HCEC 1CT (cell line): ENCODE results near the gene ACLY.
A peak's percentile ranks its signal among the peaks of the same experiment; 100 is the strongest.

Source experiments
- DNase-seq: peaks from one replicate; pipeline ENCODE4 v3.0.0-alpha.2; 2017

Gene ACLY

DNA sequence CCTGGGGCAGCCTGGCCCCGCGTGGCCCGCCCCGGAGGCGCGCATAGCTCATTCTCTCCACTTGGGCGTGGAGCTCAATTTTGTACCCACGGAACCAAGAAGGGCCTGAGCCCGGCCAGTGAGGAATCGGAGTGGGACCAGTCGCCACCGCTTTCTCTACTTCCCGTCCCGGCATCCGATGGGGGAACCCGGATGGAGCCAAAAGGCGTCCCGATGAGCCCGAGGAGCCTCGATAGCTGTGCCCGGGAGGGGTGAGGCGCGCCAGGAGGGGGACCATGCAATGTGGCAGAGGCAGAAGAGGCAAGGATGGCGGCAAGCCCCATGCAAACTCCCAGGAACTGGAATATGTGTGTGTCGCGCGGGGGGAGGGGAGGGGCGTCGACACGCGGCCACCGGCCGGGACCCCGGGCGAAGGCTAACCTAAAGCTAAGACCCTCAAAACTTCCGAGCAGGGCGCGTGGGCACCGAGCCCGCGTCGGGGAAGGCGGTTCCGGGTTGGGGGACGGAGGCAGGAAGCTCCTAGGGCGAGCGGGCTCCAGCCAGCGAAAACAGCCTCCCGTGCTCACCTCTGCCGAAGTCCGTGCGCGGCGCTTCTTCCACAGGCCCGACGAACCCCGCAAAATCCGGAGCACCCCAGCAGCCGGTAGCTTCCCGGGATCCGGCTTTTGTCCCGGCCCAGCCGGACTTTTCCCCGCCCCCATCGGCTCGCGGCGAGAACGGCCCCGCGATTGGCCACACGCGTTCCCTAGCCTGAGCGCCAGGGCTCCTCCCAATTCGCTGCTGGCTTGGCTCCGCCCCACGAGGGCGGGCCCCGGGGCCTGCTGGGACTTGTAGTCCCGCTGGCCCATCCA lies at the start of gene ACLY:
Gene ACLY, minus strand, starts transcription at position 638 of the 851 bp plus-strand sequence. CDS start 5,078 bp downstream, outside the sequence.
- peak; percentile 98 for DNase-seq

DNA sequence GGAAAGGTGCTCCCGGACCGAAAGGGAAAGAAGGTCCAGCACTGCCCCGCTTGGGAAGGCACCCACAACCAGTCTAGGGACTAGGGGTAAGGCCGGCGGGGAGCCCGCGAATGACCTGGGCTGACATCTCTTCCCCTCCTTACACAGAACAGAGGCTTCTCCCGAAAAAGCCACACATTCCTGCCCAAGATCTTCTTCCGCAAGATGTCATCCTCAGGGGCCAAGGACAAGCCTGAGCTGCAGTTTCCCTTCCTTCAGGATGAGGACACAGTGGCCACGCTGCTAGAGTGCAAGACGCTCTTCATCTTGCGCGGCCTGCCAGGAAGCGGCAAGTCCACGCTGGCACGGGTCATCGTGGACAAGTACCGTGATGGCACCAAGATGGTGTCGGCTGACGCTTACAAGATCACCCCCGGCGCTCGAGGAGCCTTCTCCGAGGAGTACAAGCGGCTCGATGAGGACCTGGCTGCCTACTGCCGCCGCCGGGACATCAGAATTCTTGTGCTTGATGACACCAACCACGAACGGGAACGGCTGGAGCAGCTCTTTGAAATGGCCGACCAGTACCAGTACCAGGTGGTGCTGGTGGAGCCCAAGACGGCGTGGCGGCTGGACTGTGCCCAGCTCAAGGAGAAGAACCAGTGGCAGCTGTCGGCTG lies 49.3 kb upstream of the ACLY start:
- no peak for DNase-seq

DNA sequence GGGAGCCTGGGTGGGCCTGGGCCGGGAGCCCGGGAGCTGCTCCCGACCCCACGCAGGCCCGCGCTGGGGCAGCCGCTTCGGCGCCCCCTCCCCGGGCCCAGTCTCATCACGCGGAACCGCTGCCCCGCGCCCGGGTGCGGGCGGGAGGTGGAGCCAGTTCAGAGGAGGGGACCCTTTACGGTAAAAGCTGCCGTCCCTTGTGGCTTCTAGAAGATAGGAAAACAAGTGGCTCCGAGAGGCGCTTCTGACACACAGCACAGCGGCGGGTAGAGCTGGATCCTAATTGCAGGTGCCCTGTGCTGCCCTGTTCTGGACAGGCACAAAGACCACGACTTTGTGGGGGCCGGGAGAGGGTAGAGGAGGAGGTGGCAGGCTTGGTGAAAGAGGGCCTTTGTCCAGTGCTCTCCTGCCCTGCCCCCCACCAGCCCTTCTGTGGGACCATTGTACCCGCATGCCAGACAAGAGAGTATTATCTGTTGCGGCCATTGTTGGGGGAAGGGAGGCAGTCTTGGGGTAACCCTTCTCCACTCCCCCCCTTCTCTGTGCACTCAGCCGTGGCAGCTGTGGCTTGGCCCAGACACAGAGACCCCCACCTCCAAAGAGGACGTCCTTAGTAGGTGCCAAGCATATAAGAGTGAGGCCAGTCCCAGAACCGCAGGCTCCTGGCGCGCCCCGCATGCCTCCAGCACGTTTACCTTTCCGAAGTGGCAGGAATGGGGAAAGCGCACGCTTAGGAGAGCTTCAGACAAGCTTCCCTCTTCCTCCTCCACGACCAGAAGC lies 48.6 kb upstream of the ACLY start:
- DNase-seq = peak; percentile 13

DNA sequence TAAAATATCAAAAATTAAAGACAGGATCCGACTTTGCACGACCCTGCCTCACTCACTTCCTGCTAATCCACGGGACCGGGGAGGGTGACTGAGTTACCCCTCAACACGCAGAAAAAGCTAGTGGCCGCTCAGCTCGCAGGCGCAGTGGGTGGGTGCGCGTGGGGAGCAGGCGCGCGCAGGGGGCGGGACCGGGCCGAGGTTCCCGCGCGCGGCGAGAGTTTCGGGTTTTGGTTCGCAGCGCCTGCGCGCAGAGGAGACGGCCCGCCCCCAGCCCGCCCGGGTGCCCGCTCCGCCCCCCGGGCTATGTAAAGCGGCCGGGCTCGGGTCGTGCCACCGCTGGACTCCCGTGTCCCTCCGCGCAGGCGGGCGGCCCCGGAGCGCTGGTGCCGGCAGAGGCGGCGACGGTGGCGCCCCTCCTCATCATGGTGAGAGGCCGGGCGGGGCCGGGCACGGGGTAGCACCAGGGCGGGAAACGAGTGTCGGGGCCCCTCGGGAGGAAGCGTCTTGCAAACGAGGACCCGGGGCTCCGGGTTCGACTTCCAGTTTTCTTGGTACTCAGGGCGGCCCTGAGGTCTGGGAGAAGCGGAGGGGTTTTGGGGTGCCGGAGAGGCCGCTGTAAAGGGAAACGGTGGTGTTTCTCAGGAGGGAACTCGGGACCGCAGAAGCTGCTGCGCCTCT lies 47.9 kb upstream of the ACLY start, which contains the start of gene CNP:
Gene CNP, plus strand, starts transcription at position 333 of the 678 bp plus-strand sequence. Its CDS starts 90 bp downstream, at position 423.
- DNase-seq = peak; percentile 91

DNA sequence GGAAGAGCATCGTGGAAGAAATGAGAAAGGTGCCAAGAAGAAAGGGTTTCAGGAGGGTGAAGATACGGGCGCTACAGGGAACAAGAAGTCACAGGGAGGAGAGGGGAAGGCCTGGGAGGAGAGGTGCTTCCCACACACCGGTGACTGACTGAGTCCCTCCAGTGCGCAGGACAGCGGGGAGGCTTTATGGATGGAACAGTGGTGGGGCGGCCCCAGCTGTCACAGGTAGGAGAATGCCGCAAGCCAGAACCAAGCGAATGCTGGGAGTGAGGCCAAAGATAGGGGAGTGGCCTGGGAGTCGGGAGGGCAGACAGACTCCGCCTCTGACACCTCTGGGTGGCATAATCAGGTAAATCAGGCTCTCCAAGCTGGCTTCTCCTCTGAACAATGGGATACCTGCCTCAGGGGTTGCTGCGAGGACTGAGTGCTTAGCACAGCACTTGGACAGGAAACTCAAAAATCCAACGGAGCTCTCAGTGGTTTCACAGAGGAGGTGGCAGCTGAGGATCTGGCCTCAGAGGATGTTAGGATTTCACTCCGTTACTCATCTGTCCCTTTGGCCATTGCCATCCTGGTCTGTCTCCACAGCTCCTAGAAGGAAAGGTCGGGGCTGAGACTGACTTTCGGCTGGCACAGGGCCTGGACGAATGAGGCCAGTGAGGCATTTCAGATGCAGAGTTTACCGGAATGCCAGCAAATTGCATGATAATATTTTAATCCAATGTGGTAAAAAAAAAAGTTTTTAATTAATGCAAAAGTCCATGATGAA lies 47.1 kb upstream of the ACLY start:
- DNase-seq = peak; percentile 23

DNA sequence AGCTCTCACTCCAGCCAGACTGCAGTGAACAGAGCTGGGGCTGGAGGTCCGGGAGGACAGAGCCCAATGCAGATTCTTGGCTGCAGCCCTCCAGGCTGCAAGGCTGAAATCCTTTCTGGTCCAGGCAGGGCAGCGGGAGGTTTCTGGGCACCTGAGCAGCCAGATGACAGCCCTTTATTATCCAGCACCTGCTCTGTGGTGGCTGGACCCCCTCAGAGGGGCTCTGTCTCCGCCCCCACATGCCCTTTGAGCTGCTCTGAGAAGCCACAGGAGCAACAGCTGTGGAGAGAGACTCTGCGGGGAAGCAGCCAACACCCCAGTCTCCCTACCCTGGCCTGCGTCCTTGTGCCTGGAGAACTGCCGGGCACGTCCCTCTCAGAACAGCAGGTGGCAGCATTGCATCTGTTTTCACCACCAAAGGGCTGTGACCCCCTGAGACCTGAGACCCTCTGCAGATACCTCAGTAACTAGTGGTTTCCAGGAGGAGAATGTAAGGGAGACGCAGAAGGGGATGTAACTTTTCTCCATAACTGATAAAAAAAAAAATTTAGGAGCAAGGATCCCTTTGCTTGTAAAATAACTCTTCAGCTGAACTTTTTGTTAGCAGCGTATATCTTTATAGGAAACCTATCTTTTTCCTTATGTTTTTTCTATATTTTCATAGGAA lies 44.1 kb upstream of the ACLY start:
- DNase-seq = peak; percentile 54

DNA sequence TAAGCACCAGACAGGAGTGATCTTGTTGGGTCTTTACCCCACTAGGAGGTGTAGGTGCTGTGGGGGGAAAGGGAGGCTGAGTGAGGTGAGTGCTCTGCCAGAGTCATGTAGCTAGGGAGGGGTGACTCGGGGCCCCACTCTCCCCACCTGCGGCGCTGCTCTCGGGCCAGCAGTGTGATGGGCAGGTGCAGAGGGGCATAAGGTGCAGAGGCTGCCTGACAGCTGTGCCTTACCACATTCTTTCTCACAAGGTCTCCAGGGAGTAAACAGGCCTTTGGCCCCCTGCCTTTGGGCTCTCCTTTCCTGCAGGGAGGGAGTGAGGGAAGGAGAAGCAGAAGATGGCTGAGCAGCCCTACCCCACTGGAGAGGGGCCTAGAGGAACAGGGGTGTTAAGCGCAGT lies 43.4 kb upstream of the ACLY start:
- no peak for DNase-seq

DNA sequence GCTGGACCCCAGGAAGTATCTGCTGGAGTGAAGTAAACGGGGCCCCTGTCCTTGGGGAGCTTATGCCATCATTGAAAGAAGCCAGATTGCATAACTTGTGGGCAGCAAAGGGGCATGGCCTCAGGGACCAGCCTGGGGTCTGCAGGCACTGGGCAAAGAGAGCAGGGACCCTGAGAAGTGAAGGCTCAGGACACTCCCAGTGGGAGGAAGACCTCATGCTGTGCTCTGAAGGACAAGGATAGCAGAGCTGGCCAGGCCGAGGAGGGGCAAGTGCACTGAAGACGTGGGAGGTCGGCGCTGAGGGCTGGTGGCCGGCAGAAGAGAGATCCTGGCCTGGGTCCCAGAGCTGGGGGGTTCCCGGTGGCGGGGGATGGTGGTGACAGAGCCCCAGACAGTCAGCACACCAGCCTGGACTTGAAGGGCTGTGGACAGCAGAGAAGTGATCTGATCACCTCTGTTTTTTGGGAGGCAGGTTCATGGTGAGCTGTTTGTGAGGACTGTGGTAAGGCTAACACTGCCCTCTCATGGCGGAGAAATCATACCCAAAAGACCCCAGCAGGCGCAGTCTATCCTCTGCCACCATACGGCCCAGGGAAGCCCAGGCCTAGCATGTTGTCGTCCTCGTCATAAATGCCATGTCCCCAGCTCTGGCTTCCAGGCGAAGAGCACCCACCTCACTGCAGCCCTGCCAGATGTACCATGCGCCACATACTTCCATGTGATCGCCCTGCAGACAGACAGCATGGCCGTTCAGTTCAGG lies 40.8 kb upstream of the ACLY start:
- peak; percentile 49 for DNase-seq

DNA sequence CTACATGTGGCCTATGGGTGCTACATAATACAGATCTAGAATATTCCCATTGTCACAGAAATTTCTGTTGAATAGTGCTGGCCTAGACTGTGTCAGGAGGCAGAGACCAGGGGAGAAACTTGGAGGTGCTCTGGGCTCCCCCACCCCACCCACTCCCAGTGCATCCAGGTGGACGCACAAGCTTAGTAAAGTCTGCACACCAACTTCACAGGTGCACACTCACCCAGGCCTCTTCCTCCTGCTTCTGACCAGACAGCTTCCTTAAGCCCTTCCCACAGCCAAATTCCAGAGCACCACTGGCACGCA lies 40.2 kb upstream of the ACLY start:
- DNase-seq = no peak

DNA sequence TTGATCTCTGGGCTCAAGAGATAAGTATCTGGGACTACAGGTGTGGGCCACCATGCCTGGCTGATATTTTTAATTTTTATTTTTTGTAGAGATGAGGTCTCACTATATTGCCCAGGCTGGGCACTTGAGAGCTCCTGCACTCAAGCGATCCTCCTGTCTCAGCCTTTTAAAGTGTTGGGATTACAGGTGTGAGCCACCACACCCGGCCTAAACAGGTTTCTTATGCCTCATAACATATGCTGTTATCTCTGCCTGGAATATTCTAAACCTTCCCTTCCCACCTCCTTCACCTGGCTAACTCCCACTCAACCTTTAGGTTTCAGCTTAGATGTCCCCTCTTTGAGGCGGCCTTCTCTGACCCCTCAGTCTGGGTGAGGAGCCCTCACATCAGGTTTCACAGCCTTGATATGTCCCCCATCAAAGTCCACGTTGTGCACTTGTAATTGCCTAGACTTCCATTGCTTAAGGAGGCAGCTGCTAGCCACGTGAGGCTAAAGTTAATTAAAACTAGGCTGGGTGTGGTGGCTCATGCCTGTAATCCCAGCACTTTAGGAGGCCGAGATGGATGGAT lies 39.2 kb upstream of the ACLY start:
- no peak for DNase-seq

DNA sequence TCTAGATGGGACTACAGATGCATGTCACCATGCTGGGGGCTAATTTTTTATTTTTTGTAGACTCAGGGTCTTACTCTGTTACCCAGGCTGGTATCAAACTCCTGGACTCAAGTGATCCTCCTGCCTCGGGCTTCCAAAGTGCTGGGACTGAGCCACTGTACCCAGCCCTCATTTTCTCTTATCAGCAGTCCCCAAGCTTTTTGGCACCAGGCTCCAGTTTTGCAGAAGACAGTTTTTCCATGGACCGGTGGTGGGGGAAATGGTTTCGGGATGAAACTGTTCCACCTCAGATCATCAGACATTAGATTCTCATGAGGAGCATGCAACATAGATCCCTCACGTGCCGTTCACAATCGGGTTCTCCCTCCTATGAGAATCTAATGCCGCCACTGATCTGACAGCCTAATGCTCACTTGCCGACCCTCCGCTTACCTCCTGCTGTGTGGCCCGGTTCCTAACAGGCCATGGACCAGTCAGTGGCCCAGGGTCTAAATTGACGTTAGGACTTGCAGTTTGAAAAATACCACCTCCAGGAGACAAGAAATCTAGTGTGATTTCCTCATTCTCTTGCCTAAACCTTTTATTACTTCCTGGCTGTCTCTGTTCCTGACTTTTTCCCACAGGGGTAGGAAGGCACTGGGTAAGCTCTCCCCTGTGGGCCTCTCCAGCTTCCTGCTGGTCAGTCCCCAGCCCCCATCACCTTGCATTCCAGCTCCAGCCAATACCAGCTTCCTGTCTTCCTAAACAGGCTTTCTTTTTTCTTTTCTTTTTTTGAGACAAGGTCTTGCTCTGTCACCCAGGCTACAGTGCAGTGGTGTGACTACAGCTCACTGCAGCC lies 38.5 kb upstream of the ACLY start:
- DNase-seq = peak; percentile 28

DNA sequence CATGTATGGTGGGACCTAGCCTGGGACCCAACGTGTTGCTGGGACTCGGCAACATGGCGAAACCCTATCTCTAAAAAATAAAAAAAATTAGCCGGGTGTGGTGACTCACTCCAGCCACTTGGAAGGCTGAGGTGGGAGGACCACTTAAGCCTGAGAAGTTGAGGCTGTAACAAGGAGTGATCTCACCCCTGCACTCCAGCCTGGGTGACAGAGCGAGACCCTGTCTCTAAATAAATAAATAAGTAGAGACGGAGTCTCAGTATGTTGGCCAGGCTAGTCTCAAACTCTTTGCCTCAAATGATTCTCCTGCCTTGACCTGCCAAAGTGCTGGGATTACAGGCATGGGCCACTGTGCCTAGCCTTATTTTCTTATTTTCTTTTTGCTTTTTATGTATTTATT lies 37.8 kb upstream of the ACLY start:
- DNase-seq = no peak

DNA sequence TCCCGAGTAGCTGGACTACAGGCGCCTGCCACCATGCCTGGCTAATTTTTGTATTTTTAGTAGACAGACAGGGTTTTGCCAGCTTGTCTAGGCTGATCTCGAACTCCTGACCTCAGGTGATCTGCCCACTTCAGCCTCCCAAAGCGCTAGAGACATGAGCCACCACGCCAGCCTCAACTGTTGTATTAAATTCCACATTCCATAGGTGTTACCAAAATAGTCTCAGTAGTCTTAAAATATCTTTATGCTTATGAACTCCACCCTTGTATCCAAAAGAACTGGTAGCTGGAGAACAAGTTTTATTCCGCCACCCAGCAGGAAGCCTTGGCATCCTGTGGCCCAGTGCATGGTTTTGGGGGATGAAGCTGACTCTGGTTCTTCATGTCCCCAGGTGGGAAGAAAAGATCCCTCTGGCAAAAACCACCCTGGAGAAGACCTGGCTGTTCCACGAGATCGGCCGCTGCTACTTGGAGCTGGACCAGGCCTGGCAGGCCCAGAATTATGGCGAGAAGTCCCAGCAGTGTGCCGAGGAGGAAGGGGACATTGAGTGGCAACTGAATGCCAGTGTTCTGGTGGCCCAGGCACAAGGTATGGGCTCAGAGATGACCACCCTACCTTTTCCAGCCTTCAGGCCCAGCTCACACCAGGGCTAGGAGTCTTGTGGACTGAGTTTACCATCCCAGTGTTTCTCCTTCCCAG lies 30.2 kb upstream of the ACLY start:
- no peak for DNase-seq

DNA sequence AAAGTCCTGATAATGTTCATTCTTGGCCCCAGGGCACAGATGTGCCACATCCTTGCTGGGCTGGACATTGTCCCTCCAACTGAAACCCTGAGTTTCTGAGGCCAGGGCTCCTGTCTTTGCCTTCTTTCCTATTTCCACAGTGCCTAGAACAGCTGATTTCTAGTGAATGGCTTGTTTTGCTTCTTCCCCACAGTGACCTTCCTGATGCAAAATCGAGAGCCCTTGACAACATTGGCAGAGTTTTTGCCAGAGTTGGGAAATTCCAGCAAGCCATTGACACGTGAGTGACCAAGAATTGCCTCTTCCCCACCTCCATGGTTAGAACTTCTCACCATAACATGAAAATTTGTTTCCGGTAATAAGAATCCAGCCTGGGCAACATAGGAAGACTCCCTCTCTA lies 26.2 kb upstream of the ACLY start:
- DNase-seq = no peak

DNA sequence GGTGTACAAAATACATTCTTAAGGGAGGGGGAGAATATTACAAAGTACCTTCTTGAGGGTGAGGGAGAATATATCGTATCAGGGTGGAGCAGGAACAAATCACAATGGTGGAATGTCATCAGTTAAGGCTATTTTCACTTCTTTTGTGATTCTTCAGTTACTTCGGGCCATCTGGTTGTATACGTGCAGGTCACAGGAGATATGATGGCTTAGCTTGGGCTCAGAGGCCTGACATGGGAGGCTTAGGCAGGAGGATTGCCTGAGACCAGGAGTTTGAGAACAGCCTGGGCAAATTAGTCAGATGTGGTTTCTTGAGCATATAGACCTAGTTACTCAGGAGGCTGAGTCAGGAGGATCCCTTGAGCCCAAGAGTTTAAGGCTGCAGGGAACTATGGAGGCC lies 24.7 kb upstream of the ACLY start:
- DNase-seq = no peak

DNA sequence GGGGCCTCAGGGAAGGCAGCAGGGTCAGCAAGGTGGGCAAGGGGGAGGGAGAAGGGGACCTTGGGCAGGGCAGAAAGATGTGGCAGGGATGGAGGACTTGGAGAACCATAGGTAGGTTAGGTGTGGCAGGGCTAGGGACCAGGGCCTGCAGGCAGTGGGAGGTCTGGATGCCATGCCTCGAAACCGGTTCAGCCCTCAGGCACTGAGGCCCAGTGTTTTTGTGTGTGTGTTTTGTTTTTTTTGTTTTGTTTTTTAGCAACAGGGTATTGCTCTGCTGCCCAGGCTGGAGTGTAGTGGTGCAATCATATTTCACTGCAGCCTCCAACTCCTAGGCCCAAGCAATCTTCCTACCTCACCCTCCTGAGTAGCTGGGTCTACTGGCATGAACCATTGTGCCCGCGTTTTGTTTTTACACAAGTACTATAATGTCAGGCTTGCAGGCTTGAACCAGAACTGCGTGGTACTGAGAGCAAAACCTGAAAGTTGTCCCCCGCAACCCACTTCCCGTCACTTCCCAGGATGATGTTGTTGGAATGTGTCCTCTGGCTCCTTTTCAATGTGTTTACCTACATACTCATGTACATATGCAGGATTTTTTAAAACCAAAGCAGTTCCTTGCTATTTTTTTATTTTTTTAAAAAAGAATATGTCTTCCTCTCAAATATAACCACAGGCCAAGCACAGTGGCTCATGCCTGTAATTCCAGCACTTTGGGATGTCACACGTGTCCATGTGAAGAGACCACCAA lies 24.0 kb upstream of the ACLY start:
- DNase-seq = no peak

DNA sequence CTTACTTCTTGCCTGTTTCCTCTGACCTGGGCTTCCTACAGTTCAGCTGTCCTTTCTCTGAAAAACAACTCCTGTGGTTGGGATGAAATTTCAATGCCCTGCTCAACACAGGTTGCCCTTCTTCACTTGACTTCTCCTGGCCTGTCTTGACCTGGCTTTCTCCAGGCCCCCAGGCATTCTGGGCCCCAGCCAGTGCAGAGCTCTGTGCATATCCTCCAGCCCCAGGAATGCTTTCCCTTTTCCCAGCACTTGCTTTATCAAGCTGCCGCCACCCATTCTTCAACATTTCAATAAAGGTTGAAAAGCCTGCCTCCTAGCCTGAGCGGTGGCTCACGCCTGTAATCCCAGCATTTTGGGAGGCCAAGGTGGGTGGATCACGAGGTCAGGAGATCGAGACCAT lies 22.4 kb upstream of the ACLY start:
- no peak for DNase-seq

DNA sequence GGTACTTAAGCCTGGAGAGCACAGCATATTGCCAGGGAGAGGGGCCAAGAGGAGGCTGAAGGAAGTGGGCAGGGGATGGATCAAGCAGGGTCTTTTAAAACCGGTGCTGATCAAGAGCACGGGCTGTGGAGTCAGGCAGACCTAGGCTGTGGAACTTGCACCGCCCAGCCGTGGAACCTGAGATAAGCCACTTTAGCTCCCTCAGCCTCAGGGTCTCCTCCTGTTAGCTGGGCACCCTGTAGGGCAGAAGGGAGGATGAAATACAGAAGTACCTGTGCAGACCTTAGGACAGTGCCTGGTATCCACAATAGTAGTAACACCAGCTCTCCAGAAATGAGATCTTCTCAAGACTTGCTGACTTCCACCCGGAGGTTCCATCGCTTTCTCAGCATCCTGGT lies 20.9 kb upstream of the ACLY start:
- DNase-seq = no peak
